Nephron progenitor cell (in vitro differentiated cells): ENCODE measurements around the gene CST1.
A peak's percentile ranks its signal among the peaks of the same experiment; 100 is the strongest.
"Not testable (repeated sequence)": the region's sequence is repeated elsewhere in the genome, so short reads cannot be mapped to it uniquely, and the experiment has no call there.

Source experiments
- DNase-seq: peaks from one replicate; pipeline ENCODE4 v3.0.0; 2021
- H3K27ac Mint-ChIP-seq: 2 replicates; pipeline ENCODE4 v1.8.0; 2021; ENCODE audit warnings: mild to moderate bottlenecking, moderate library complexity, mixed read lengths
- H3K27me3 Mint-ChIP-seq: 2 replicates; pipeline ENCODE4 v1.8.0; 2021; ENCODE audit warnings: mild to moderate bottlenecking, low read depth, mixed read lengths; ENCODE audit not compliant: poor library complexity
- H3K36me3 Mint-ChIP-seq: 2 replicates; pipeline ENCODE4 v1.8.0; 2021; ENCODE audit warnings: low read depth, mixed read lengths
- H3K4me1 Mint-ChIP-seq: 2 replicates; pipeline ENCODE4 v1.8.0; 2021; ENCODE audit warnings: mixed read lengths
- H3K4me3 Mint-ChIP-seq: 2 replicates; pipeline ENCODE4 v1.8.0; 2021; ENCODE audit warnings: mild to moderate bottlenecking, moderate library complexity, mixed read lengths
- H3K9me3 Mint-ChIP-seq: 2 replicates; pipeline ENCODE4 v1.8.0; 2021; ENCODE audit warnings: mild to moderate bottlenecking, moderate library complexity, mixed read lengths
- TF ChIP-seq, protein P1 (sequence below): fragments of 200-600 bp; sonication (generic); IDR thresholded peaks from 2 replicates; pipeline ENCODE4 v1.5.0; 2021; ENCODE audit warnings: antibody characterized with exemption

CST1 gene

DNA sequence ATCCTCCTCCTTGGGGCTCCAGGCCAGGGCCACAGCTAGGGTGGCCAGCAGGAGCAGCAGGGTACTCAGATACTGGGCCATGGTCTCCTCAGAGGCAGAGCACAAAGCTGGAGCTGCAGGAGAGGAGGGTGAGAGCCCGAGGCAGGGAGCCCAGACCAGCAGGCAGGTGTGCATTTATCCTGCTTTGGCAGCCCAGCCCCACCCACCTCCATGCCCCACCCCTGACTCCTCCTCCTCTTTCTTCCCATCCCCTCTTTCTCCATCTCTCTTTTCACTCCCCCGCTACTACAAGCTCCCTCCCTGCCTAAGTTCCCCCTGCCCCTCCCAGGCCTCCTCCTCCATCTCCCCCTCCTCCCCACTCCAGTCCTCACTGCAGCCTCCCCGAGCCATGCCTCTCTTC, at the start of gene CST1:
CST1 (minus strand) TSS at position 150 of the 400 bp plus-strand sequence; CDS start at position 81, 69 bp downstream.
- H3K27me3 Mint-ChIP-seq, H3K4me3 Mint-ChIP-seq, H3K9me3 Mint-ChIP-seq, H3K36me3 Mint-ChIP-seq, DNase-seq, H3K27ac Mint-ChIP-seq: not testable (repeated sequence)
- H3K4me1 Mint-ChIP-seq, result peaks cover 63% of the 10 kb centered on the region

GRCh38 chr20:23799216-23799847, 48.6 kb upstream of the CST1 start:
- not testable (repeated sequence) for H3K36me3 Mint-ChIP-seq, H3K27me3 Mint-ChIP-seq, H3K9me3 Mint-ChIP-seq, H3K4me3 Mint-ChIP-seq, H3K27ac Mint-ChIP-seq
- DNase-seq, result peak; percentile 64
- TF ChIP-seq, protein P1, sequence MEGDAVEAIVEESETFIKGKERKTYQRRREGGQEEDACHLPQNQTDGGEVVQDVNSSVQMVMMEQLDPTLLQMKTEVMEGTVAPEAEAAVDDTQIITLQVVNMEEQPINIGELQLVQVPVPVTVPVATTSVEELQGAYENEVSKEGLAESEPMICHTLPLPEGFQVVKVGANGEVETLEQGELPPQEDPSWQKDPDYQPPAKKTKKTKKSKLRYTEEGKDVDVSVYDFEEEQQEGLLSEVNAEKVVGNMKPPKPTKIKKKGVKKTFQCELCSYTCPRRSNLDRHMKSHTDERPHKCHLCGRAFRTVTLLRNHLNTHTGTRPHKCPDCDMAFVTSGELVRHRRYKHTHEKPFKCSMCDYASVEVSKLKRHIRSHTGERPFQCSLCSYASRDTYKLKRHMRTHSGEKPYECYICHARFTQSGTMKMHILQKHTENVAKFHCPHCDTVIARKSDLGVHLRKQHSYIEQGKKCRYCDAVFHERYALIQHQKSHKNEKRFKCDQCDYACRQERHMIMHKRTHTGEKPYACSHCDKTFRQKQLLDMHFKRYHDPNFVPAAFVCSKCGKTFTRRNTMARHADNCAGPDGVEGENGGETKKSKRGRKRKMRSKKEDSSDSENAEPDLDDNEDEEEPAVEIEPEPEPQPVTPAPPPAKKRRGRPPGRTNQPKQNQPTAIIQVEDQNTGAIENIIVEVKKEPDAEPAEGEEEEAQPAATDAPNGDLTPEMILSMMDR, result peak; percentile 65
- H3K4me1 Mint-ChIP-seq, result peaks cover 23% of the 10 kb centered on the region

GRCh38 chr20:23795526-23795925, 44.8 kb upstream of the CST1 start:
- Mint-ChIP-seq H3K27me3 (peaks cover 10% of the 10 kb centered on the region), H3K27ac (no peak overlapping the region), H3K4me3 (no peak overlapping the region), H3K4me1 (peaks cover 23% of the 10 kb centered on the region), H3K9me3 (peaks cover 7% of the 10 kb centered on the region), H3K36me3 (no peaks in the 10 kb centered on the region)
- TF ChIP-seq, protein P1, result no peak
- no peak for DNase-seq

GRCh38 chr20:23794841-23795240, 44.1 kb upstream of the CST1 start:
- TF ChIP-seq, protein P1, result no peak
- peaks cover 23% of the 10 kb centered on the region for H3K4me1 Mint-ChIP-seq
- H3K27ac Mint-ChIP-seq, result no peak overlapping the region
- DNase-seq, result no peak
- H3K36me3 Mint-ChIP-seq, result no peaks in the 10 kb centered on the region
- peaks cover 10% of the 10 kb centered on the region for H3K27me3 Mint-ChIP-seq
- H3K9me3 Mint-ChIP-seq, result peaks cover 9% of the 10 kb centered on the region
- no peak overlapping the region for H3K4me3 Mint-ChIP-seq

GRCh38 chr20:23794065-23794464, 43.3 kb upstream of the CST1 start:
- Mint-ChIP-seq H3K4me3 (no peak overlapping the region), H3K36me3 (no peaks in the 10 kb centered on the region), H3K4me1 (peaks cover 22% of the 10 kb centered on the region), H3K27ac (no peak overlapping the region), H3K9me3 (peaks cover 17% of the 10 kb centered on the region), H3K27me3 (peaks cover 10% of the 10 kb centered on the region)
- TF ChIP-seq, protein P1, result no peak
- DNase-seq, result no peak

DNA sequence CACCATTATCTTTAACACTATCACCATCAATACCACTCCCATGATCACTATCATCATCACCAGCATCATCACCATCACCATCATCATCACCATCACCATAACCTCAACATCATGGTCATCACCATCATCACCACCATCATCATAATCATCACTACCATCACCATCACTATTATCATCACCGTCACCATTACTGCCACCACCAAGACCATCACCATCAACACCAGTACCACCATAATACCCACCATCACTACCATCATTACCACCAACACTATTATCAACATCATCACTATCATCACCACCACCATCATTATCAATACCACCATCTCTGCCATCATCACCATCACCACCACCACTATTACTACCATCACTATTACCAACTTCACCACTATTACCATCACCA, 32.7 kb upstream of the CST1 start:
- Mint-ChIP-seq H3K4me1 (peaks cover 16% of the 10 kb centered on the region), H3K36me3 (no peaks in the 10 kb centered on the region), H3K9me3 (peaks cover 6% of the 10 kb centered on the region), H3K27me3 (peaks cover 5% of the 10 kb centered on the region), H3K27ac (no peak overlapping the region), H3K4me3 (no peak overlapping the region)
- TF ChIP-seq, protein P1, result no peak
- DNase-seq, result no peak
